ENCODE data around the gene BZW2.

The BZW2 gene

GRCh38 chr7:16745645-16746044 lies 99.7 kb downstream of the BZW2 start:
- no peak for TF ChIP-seq CTCF (IDR thresholded peaks at IDR 0.05; ENCODE audit: extremely low read depth, missing control alignments)

GRCh38 chr7:16747102-16747501 lies 101.1 kb downstream of the BZW2 start:
- no peak for DNase-seq (ENCODE audit: low spot score)
- no peak for TF ChIP-seq CTCF (IDR thresholded peaks at IDR 0.05; ENCODE audit: extremely low read depth, missing control alignments)

More at GRCh38 chr7:16745645-16746044, 99.7 kb downstream of the BZW2 start:
- no peak for DNase-seq (ENCODE audit: low spot score)

GRCh38 chr7:16753102-16753931 lies 107.3 kb downstream of the BZW2 start, which contains the start of gene TSPAN13:
Gene TSPAN13, plus strand, starts transcription at chr7:16753755. Its CDS starts 213 bp downstream, at chr7:16753968.
- no peak for TF ChIP-seq CTCF (IDR thresholded peaks at IDR 0.05; ENCODE audit: extremely low read depth, missing control alignments)
- DNase-seq (ENCODE audit: low spot score), result peak; percentile 56

GRCh38 chr7:16753932-16754855 lies 108.2 kb downstream of the BZW2 start:
- no peak for TF ChIP-seq CTCF (IDR thresholded peaks at IDR 0.05; ENCODE audit: extremely low read depth, missing control alignments)
- peak; percentile 19 for DNase-seq (ENCODE audit: low spot score)

- no peak for DNase-seq (ENCODE audit: low spot score)
- no peak for TF ChIP-seq CTCF (IDR thresholded peaks at IDR 0.05; ENCODE audit: extremely low read depth, missing control alignments)
These were observed 108.9 kb downstream of the BZW2 start for GRCh38 chr7:16754856-16755317.

GRCh38 chr7:16755397-16755796 lies 109.4 kb downstream of the BZW2 start:
- no peak for DNase-seq (ENCODE audit: low spot score)
- TF ChIP-seq CTCF (IDR thresholded peaks at IDR 0.05; ENCODE audit: extremely low read depth, missing control alignments), result no peak

Measured in GM20000 (cell line).